Bronchial epithelial cell (primary cell): ENCODE measurements around the gene CNEP1R1. TPM values are rescaled to one million over a fixed set of nuclear protein-coding genes. Genes with fewer than 3 reads are reported as not detected.

ENCODE experiments used
- DNase-seq: peaks from one replicate; pipeline ENCODE4 v3.0.0-alpha.2; 2010; ENCODE audit warnings: low read depth
- FAIRE-seq: peaks from 2 replicates; lab custom pipeline; 2011; peaks lifted over from hg19 to GRCh38; lab: Jason Lieb, UNC
- H3K27me3 ChIP-seq: 2 replicates; pipeline ENCODE4 v1.5.1; 2011; ENCODE audit warnings: low read length; ENCODE audit not compliant: control insufficient read depth, insufficient read depth
- H3K36me3 ChIP-seq: 2 replicates; pipeline ENCODE4 v1.5.1; 2011; ENCODE audit warnings: low read length; ENCODE audit not compliant: control insufficient read depth, insufficient read depth
- H3K4me3 ChIP-seq: 2 replicates; pipeline ENCODE4 v1.5.1; 2011; ENCODE audit warnings: mild to moderate bottlenecking, low read depth, low read length, control low read depth
- total RNA-seq: library from RNA; depleted of rRNA; stranded (reverse); fragments of >200 nt; gene quantifications from 2 replicates; pipeline ENCODE4 v1.2.1, GENCODE V29; 2014
- TF ChIP-seq, protein P1 (sequence below): IDR thresholded peaks from 2 replicates; pipeline ENCODE4 v1.5.1; 2011; ENCODE audit warnings: mild to moderate bottlenecking, moderate library complexity, low read length, control low read depth, inconsistent platforms; ENCODE audit not compliant: insufficient read depth, severe bottlenecking

CNEP1R1 gene
- total RNA-seq, 1 donor from 2014 or later: 23.7 TPM

DNA sequence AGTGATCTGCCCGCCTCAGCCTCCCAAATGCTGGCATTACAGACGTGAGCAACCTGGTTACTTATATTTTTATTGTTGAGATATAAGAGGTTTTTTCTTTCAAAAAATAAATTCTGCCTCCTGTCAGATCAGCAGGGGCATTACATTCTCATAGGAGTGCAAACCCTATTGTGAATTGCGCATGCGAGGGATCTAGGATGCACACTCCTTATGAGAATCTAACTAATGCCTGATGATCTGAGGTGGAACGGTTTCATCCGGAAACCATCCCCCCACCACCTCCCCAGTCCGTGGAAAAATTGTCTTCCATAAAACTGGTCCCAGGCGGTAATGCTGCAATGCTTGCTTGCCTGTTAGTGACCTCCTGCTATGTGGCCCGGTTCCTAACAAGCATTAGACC lies 7.5 kb upstream of the CNEP1R1 start:
- Histone ChIP-seq H3K4me3 (no peak overlapping the region), H3K27me3 (no peaks in the 10 kb centered on the region), H3K36me3 (no peaks in the 10 kb centered on the region)
- TF ChIP-seq, protein P1, sequence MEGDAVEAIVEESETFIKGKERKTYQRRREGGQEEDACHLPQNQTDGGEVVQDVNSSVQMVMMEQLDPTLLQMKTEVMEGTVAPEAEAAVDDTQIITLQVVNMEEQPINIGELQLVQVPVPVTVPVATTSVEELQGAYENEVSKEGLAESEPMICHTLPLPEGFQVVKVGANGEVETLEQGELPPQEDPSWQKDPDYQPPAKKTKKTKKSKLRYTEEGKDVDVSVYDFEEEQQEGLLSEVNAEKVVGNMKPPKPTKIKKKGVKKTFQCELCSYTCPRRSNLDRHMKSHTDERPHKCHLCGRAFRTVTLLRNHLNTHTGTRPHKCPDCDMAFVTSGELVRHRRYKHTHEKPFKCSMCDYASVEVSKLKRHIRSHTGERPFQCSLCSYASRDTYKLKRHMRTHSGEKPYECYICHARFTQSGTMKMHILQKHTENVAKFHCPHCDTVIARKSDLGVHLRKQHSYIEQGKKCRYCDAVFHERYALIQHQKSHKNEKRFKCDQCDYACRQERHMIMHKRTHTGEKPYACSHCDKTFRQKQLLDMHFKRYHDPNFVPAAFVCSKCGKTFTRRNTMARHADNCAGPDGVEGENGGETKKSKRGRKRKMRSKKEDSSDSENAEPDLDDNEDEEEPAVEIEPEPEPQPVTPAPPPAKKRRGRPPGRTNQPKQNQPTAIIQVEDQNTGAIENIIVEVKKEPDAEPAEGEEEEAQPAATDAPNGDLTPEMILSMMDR: no peak
- DNase-seq (no peak), FAIRE-seq (no peak)

DNA sequence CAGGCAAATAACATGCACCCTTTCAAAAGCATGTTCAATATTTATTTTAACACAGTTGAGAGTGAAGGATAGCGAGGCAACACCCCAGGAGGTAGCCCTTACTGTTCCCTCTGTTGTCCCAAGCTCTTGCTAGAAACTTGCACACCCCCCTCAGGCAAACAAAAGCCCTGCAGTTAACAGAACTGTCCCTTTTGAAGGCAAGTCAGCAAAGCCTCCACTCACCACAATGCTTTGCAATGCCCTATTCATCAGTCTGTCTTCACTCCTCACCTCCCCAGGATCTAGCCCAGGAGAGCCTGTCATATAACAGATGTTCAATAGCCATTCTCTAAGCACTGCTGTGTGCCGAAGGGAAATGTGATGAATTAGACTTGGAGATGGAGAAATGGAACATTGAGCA lies 3.5 kb upstream of the CNEP1R1 start:
- TF ChIP-seq, protein P1: no peak
- Histone ChIP-seq H3K27me3 (no peaks in the 10 kb centered on the region), H3K36me3 (no peaks in the 10 kb centered on the region), H3K4me3 (no peak overlapping the region)
- no peak for FAIRE-seq
- no peak for DNase-seq

DNA sequence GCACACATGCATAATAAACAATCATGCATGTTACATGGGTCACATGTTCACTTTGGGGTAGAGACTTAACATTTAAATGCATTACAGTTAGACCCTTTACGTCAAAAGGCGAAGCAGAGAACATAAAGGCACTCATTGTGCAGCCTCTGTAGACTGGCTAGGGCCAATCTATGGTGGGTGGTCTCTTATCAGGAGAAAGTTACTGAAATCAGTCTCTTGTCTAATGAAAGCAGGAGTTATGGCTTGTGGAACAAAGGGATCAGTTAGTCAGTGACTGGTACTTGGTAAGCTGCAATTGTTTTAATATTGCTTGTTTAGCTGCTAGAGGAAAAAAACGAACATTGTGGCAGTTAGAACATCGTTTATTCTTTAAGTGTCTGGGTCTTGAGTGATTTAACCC lies 1.4 kb upstream of the CNEP1R1 start:
- no peak overlapping the region for H3K4me3 ChIP-seq
- TF ChIP-seq, protein P1: no peak
- no peak for DNase-seq
- no peak for FAIRE-seq
- no peaks in the 10 kb centered on the region for H3K27me3 ChIP-seq
- H3K36me3 ChIP-seq: no peaks in the 10 kb centered on the region

DNA sequence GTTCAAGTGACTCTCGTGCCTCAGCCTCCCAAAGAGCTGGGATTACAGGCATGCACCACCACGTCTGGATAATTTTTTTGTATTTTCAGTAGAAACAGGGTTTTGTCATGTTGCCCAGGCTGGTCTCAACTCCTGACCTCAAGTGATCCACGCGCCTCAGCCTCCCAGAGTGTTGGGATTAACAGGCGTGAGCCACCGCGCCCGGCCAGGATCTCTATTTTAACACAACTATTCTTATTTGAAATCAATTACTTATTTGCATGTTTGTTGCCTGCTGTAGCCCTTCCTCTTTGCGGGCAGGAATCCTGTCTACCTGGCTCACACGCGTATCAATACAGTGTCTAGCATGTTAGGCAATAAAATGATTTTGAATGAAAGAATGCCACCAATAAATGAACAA lies 818 bp upstream of the CNEP1R1 start:
- TF ChIP-seq, protein P1: no peak
- DNase-seq: no peak
- Histone ChIP-seq H3K4me3 (no peak overlapping the region), H3K27me3 (no peaks in the 10 kb centered on the region), H3K36me3 (no peaks in the 10 kb centered on the region)
- FAIRE-seq: no peak

DNA sequence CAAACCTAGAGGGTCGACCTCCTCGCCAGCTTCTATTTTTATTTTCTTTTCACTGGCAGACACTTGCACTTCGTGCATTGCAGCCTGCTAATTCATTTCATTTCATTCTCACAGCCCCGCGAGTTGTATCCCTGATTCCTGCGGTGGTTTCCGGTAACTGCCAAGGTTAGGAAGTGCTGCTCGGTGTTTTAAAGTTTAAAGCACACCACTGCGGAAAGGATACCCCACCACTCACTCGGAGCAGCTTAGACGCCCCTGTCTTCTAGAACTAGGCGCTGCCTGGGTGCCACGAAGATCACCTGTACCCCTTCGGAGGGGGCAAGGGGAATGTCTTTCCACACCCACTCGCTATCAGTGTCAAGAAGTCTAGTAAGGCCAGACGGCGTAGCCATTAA lies 509 bp downstream of the CNEP1R1 start:
- no peaks in the 10 kb centered on the region for H3K27me3 ChIP-seq
- H3K4me3 ChIP-seq: peak overlapping the region; percentile 82
- FAIRE-seq (no peak), DNase-seq (peak; percentile 23)
- H3K36me3 ChIP-seq: peaks cover 1% of the 10 kb centered on the region
- TF ChIP-seq, protein P1: no peak

DNA sequence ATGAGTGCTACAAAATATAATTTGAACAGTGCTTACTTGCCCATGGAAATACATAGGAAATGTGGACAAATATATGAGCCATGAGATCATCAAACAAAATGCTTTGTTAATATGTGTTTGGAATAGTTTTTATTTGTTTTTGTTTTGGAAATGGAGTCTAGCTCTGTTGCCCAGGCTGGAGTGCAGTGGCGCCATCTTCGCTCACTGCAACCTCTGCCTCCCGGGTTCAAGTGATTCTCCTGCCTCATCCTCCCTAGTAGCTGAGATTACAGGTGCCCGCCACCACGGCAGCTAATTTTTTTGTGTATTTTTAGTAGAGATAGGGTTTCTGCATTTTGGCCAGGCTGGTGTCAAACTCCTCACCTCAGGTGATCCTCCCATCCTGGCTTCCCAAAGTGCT lies 2.8 kb downstream of the CNEP1R1 start:
- TF ChIP-seq, protein P1: no peak
- H3K36me3 ChIP-seq: peaks cover 1% of the 10 kb centered on the region
- FAIRE-seq (no peak), DNase-seq (no peak)
- no peaks in the 10 kb centered on the region for H3K27me3 ChIP-seq
- H3K4me3 ChIP-seq: no peak overlapping the region
